Measurements from ENCODE around the gene SIL1.
"Not testable (repeated sequence)": the region's sequence is repeated elsewhere in the genome, so short reads cannot be mapped to it uniquely, and the experiment has no call there.

Gene SIL1

GRCh38 chr5:139138809-139139208 lies 59.4 kb downstream of the SIL1 start:
- no peak for DNase-seq (ENCODE audit: low spot score)

GRCh38 chr5:139138109-139138508 lies 60.1 kb downstream of the SIL1 start:
- no peak for DNase-seq (ENCODE audit: low spot score)

- no peak for DNase-seq (ENCODE audit: low spot score)
Measured at GRCh38 chr5:139137697-139138096, 60.5 kb downstream of the SIL1 start.

GRCh38 chr5:139134906-139135305 lies 63.3 kb downstream of the SIL1 start:
- DNase-seq (ENCODE audit: low spot score), result no peak

GRCh38 chr5:139133282-139133681 lies 64.9 kb downstream of the SIL1 start:
- no peak for DNase-seq (ENCODE audit: low spot score)

GRCh38 chr5:139132515-139132914 lies 65.7 kb downstream of the SIL1 start:
- no peak for DNase-seq (ENCODE audit: low spot score)

GRCh38 chr5:139131921-139132432 lies 66.2 kb downstream of the SIL1 start:
- no peak for DNase-seq (ENCODE audit: low spot score)

- no peak for DNase-seq (ENCODE audit: low spot score)
Measured at GRCh38 chr5:139131465-139131864, 66.7 kb downstream of the SIL1 start.

- DNase-seq (ENCODE audit: low spot score), result no peak
Measured at GRCh38 chr5:139131062-139131461, 67.1 kb downstream of the SIL1 start.

GRCh38 chr5:139130214-139130613 lies 68.0 kb downstream of the SIL1 start:
- no peak for DNase-seq (ENCODE audit: low spot score)

GRCh38 chr5:139126711-139127111 lies 71.5 kb downstream of the SIL1 start:
- no peak for DNase-seq (ENCODE audit: low spot score)

GRCh38 chr5:139125991-139126390 lies 72.2 kb downstream of the SIL1 start:
- DNase-seq (ENCODE audit: low spot score), result no peak

GRCh38 chr5:139124774-139125520 lies 73.2 kb downstream of the SIL1 start:
- DNase-seq (ENCODE audit: low spot score), result no peak

GRCh38 chr5:139121120-139121519 lies 77.0 kb downstream of the SIL1 start:
- no peak for DNase-seq (ENCODE audit: low spot score)

GRCh38 chr5:139120521-139120920 lies 77.6 kb downstream of the SIL1 start:
- no peak for DNase-seq (ENCODE audit: low spot score)

- no peak for DNase-seq (ENCODE audit: low spot score)
Measured at GRCh38 chr5:139118804-139119203, 79.4 kb downstream of the SIL1 start.

GRCh38 chr5:139117342-139117884 lies 80.8 kb downstream of the SIL1 start:
- no peak for DNase-seq (ENCODE audit: low spot score)

- DNase-seq (ENCODE audit: low spot score), result no peak
Measured at GRCh38 chr5:139116100-139116655, 82.0 kb downstream of the SIL1 start.

- DNase-seq (ENCODE audit: low spot score), result no peak
Measured at GRCh38 chr5:139113892-139114291, 84.3 kb downstream of the SIL1 start.

GRCh38 chr5:139112362-139112761 lies 85.8 kb downstream of the SIL1 start:
- not testable (repeated sequence) for DNase-seq (ENCODE audit: low spot score)

- DNase-seq (ENCODE audit: low spot score), result no peak
Measured at GRCh38 chr5:139110526-139111168, 87.5 kb downstream of the SIL1 start.

GRCh38 chr5:139108063-139108824 lies 89.9 kb downstream of the SIL1 start:
- no peak for DNase-seq (ENCODE audit: low spot score)
